Heart right ventricle (tissue), 16 donors: ENCODE results near the gene PDSS2. TPM values are rescaled to one million over a fixed set of nuclear protein-coding genes. Genes with fewer than 3 reads are reported as not detected.
"Not testable (repeated sequence)": the region's sequence is repeated elsewhere in the genome, so short reads cannot be mapped to it uniquely, and the experiment has no call there.

Source experiments
- ATAC-seq, 8 donors: fragments of 200-7000 bp; cut with Tn5 transposase; one replicate each; pipeline ENCODE4 v1.9.1; 2020; ENCODE audit warnings: mild to moderate bottlenecking in 8 of 8, moderate library complexity in 8 of 8, moderate number of reproducible peaks in 1 of 8
- DNase-seq, 2 donors: peaks; one replicate each; pipeline ENCODE4 v3.0.0-alpha.2; 2020
- H3K27ac ChIP-seq, 10 donors: fragments of 200-600 bp; sonication (generic) in 2 of 10; one replicate each; pipeline versions ENCODE4 v1.5.0 to v1.8.0; 2020 to 2022; ENCODE audit warnings: mild to moderate bottlenecking in 3 of 10
- H3K27me3 ChIP-seq, 7 donors: fragments of 200-600 bp; one replicate each; pipeline ENCODE4 v1.8.0; 2021 to 2022; ENCODE audit warnings: mild to moderate bottlenecking in 2 of 7
- H3K36me3 ChIP-seq, 9 donors: fragments of 200-600 bp; sonication (generic) in 1 of 9; one replicate each; pipeline versions ENCODE4 v1.5.0 to v1.8.0; 2020 to 2022; ENCODE audit warnings: mild to moderate bottlenecking in 2 of 9
- H3K4me1 ChIP-seq, 9 donors: fragments of 200-600 bp; sonication (generic) in 1 of 9; one replicate each; pipeline versions ENCODE4 v1.5.0 to v1.8.0; 2020 to 2022; ENCODE audit warnings: mild to moderate bottlenecking in 4 of 9
- H3K4me3 ChIP-seq, 10 donors: fragments of 200-600 bp; sonication (generic) in 2 of 10; one replicate each; pipeline versions ENCODE4 v1.5.0 to v1.8.0; 2020 to 2022; ENCODE audit warnings: mild to moderate bottlenecking in 7 of 10, moderate library complexity in 2 of 10
- H3K9me3 ChIP-seq, 11 donors: fragments of 200-600 bp in 10 of 11; sonication (generic) in 2 of 11; one replicate each; pipeline versions ENCODE4 v1.5.0 to v1.8.0; 2013 to 2022; ENCODE audit warnings: mild to moderate bottlenecking in 2 of 11, control low read depth in 1 of 11, moderate library complexity in 1 of 11
- WGBS, 2 donors: extraction: QIAGEN DNeasy Blood & Tissue Kit; methylation state at CpG; one replicate each; pipeline ENCODE4 v1.1.7; 2013; ENCODE audit warnings: inconsistent platforms in 1 of 2; 5-methylcytosine and 5-hydroxymethylcytosine counted together
- intact Hi-C, 10 donors: fragments of 100-400 bp; cut with DNase I; formaldehyde crosslinking; loops; one replicate each; pipeline versions ENCODE4 v1.11.1 to v1.14.2; 2022
- polyA plus RNA-seq, 2 donors: library from polyadenylated mRNA; stranded (reverse); fragments of 200-250 nt; gene quantifications; one replicate each; pipeline ENCODE4 v1.2.3, GENCODE V29; 2013
- total RNA-seq, 10 donors: library from RNA; stranded (reverse); fragmentation: NEBNext Ultra II Directional in 3 of 10; extraction: Animal tissue kit (Norgen Biotek cat#: 25700) in 3 of 10; gene quantifications; one replicate each; pipeline versions ENCODE4 v1.2.1 to v1.2.4, GENCODE V29; 2021 to 2023
- TF ChIP-seq, protein P1 (sequence below), 9 donors: fragments of 200-600 bp; sonication (generic) in 2 of 9; IDR thresholded peaks; one replicate each; pipeline versions ENCODE4 v1.5.0 to v1.8.0; 2021 to 2022; ENCODE audit warnings: antibody characterized with exemption in 9 of 9, mild to moderate bottlenecking in 5 of 9, moderate library complexity in 1 of 9
- donor health status: Arrhythmogenic right ventricular cardiomyopathy.
- donor health status: ischemic (EF 13 %, LVEDD 7.1; RV severe dilation, severe dysfunction).
- donor health status: healthy with polysubstance abuse.
- donor health status: DM: no; HTN: yes; CAD: no.
- donor health status: DM: no; HTN: no; CAD: no.
- donor health status: ischemic (EF 25% LVEDD 6.9; RV normal size, moderate dysfunction).
- donor health status: ischemic (EF 25% LVEDD 5.7; RV mildly dilated, moderate dysfunction).
- donor health status: healthy.
- donor health status: DM: yes; HTN: yes; CAD: no.
- donor health status: Ischemic cardiomyopathy.
- donor health status: ischemic (EF 35%, LVEDD 5.7; RV mildly dilated, moderate dysfunction).
- donor health status: nonischemic (EF 11% LVEDD 7.7; RV severe dilation, severe dysfunction).
- donor health status: DM: yes; HTN: yes; CAD: no.
- donor health status: PGD.
- donor health status: ischemic (EF 29% LVEDD 5.4; RV normal size, mild dysfunction).
- donor health status: nonischemic (EF 23%, LVEDD 6.1; RV moderate dilation, normal function).

The PDSS2 gene
- total and polyA plus RNA-seq, 12 donors, result 5.5 to 22.2 (median 18.0) TPM

DNA sequence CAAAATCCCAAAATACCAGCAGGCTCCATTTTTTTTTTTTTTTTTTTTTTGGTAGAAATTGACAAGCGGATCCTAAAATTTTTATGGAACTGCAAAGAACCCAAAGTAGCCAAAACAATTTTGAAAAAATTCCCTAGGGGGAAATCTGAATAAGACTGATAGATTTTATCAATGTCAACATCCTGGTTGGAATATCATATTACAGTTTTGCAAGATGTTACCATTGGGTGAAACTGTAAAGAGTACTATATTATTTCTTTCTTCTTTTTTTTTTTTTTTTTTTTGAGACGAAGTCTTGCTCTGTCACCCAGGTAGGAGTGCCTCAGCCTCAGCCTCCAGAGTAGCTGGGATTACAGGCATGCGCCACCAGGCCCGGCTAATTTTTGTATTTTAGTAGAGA, 314.7 kb downstream of the PDSS2 start:
- TF ChIP-seq, protein P1, sequence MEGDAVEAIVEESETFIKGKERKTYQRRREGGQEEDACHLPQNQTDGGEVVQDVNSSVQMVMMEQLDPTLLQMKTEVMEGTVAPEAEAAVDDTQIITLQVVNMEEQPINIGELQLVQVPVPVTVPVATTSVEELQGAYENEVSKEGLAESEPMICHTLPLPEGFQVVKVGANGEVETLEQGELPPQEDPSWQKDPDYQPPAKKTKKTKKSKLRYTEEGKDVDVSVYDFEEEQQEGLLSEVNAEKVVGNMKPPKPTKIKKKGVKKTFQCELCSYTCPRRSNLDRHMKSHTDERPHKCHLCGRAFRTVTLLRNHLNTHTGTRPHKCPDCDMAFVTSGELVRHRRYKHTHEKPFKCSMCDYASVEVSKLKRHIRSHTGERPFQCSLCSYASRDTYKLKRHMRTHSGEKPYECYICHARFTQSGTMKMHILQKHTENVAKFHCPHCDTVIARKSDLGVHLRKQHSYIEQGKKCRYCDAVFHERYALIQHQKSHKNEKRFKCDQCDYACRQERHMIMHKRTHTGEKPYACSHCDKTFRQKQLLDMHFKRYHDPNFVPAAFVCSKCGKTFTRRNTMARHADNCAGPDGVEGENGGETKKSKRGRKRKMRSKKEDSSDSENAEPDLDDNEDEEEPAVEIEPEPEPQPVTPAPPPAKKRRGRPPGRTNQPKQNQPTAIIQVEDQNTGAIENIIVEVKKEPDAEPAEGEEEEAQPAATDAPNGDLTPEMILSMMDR (IDR thresholded peaks at IDR 0.05), result no peak
- DNase-seq, result no peak
- H3K4me3 ChIP-seq, result no peak overlapping the region
- no peak for ATAC-seq
- no peaks in the 10 kb centered on the region for H3K36me3 ChIP-seq
- 83 to 87% methylated on average over 4 of the region's 4 CpGs for WGBS, 2 donors
- H3K4me1 ChIP-seq, result no peaks in the 10 kb centered on the region
- H3K27ac ChIP-seq, result no peak overlapping the region
- H3K27me3 ChIP-seq, result no peaks in the 10 kb centered on the region
- intact Hi-C loops, result no loop called here
- no peaks in the 10 kb centered on the region for H3K9me3 ChIP-seq

DNA sequence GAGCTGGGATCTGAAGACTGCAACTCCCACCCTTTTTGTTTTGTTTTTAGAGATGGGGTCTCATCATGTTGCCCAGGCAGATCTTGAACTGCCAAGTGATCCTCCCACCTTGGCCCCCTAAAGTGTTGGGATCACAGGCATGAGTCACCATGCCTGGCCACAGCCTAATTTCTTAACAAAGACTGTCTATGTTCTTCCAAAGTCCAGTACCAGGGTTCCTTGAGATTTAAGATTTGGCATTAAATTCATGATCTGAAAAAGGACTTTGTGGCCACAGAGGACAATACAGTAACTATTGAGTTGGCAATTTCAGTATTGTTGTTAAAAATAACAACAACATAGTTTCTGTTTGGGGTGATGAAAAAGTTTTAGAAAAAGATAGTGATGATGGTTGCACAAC, 315.4 kb downstream of the PDSS2 start:
- intact Hi-C loops, result no loop called here
- H3K27ac ChIP-seq, result no peak overlapping the region
- DNase-seq (no peak), ATAC-seq (no peak)
- TF ChIP-seq, protein P1 (IDR thresholded peaks at IDR 0.05), result no peak
- no peaks in the 10 kb centered on the region for H3K27me3 ChIP-seq
- H3K36me3 ChIP-seq, result no peaks in the 10 kb centered on the region
- no peaks in the 10 kb centered on the region for H3K9me3 ChIP-seq
- no peaks in the 10 kb centered on the region for H3K4me1 ChIP-seq
- no peak overlapping the region for H3K4me3 ChIP-seq

DNA sequence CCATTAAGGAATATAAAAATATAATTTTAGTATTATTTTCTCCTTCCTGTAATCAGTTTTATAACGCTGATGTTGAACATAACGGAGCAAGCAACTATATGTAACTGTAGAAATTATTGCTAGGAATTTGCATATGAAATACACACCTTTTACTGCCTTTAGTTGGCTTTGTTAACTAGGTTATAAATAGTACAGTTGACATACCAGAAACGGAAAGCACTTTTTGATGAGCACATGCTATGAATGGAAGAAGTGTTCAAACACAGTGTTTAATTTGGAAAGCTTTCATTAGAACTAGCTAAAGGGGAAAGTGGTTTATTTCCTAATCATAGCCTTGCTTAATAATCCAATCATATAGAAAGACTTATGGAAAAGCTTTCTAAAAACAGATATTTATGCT, 318.8 kb downstream of the PDSS2 start:
- no peak for DNase-seq
- Histone ChIP-seq H3K27me3 (no peaks in the 10 kb centered on the region), H3K4me1 (no peaks in the 10 kb centered on the region), H3K36me3 (no peaks in the 10 kb centered on the region), H3K27ac (no peak overlapping the region), H3K4me3 (no peak overlapping the region), H3K9me3 (no peaks in the 10 kb centered on the region)
- 66 to 68% methylated on average over 3 of the region's 3 CpGs for WGBS, 2 donors
- ATAC-seq, result no peak
- intact Hi-C loops, result no loop called here
- TF ChIP-seq, protein P1 (IDR thresholded peaks at IDR 0.05), result no peak

DNA sequence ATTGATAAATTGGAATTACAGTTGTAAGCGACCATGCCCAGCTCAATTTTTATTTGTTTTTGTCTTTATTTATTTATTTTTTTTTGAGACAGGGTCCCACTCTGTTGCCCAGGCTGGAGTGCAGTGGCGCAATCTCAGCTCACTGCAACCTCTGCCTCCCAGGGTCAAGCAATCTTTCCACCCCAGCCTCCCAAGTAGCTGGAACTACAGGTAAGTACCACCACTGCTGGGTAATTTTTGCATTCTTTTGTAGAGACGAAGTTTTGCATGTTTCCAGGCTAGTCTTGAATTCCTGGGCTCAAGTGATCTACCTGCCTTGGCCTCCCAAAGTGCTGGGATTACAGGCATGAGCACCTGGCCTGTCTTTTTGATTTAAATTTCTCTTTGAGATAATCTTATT, 323.0 kb downstream of the PDSS2 start:
- H3K36me3 ChIP-seq, ATAC-seq, H3K4me3 ChIP-seq, H3K9me3 ChIP-seq, H3K27ac ChIP-seq, DNase-seq, H3K27me3 ChIP-seq, H3K4me1 ChIP-seq: not testable (repeated sequence)
- intact Hi-C loops, result loop anchor here in 1 of 10 donors (10.0 kb wide), 1 partner anchor 568 kb away; no protein-coding TSS in a partner anchor
- 86 to 89% methylated on average over 3 of the region's 3 CpGs for WGBS, 2 donors

DNA sequence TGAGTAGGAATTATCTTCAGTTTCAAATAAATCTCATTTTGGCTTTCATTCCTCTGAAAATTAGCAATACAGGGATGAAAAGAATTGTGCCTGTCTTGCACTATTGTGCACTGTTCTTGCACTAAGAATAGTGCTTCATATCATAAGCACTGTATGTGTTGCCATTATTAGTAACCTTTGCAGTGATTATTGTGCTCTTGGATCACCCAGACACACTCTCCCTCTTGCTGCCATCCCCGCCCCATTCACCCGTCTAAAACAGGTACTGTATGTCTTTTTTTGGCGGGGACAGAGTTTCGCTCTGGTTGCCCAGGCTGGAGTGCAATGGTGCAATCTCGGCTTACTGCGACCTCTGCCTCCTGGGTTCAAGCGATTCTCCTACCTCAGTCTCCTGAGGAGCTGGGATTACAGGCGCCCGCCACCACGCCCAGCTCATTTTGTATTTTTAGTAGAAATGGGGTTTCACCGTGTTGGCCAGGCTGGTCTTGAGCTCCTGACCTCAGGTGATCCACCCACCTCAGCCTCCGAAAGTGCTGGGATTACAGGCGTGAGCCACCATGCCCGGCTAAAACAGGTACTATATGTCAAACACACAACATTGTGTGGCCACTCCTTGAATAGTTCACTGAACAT, 324.2 kb downstream of the PDSS2 start:
- not testable (repeated sequence) for H3K36me3 ChIP-seq, H3K27ac ChIP-seq, H3K4me3 ChIP-seq, H3K9me3 ChIP-seq, H3K27me3 ChIP-seq, DNase-seq, H3K4me1 ChIP-seq
- 71 to 79% methylated on average over 14 of the region's 14 CpGs for WGBS, 2 donors
- peak in 4 of 8 donors; percentile 41 to 72 (median 58) for ATAC-seq
- intact Hi-C loops, result loop anchor here in 1 of 10 donors (10.0 kb wide), 1 partner anchor 570 kb away; no protein-coding TSS in a partner anchor
